ENCODE measurements around the gene MAPK6. TPM values are rescaled to one million over a fixed set of nuclear protein-coding genes. Genes with fewer than 3 reads are reported as not detected.

The MAPK6 gene
- polyA plus RNA-seq, 2 donors = 14.5 to 24.1 TPM

DNA sequence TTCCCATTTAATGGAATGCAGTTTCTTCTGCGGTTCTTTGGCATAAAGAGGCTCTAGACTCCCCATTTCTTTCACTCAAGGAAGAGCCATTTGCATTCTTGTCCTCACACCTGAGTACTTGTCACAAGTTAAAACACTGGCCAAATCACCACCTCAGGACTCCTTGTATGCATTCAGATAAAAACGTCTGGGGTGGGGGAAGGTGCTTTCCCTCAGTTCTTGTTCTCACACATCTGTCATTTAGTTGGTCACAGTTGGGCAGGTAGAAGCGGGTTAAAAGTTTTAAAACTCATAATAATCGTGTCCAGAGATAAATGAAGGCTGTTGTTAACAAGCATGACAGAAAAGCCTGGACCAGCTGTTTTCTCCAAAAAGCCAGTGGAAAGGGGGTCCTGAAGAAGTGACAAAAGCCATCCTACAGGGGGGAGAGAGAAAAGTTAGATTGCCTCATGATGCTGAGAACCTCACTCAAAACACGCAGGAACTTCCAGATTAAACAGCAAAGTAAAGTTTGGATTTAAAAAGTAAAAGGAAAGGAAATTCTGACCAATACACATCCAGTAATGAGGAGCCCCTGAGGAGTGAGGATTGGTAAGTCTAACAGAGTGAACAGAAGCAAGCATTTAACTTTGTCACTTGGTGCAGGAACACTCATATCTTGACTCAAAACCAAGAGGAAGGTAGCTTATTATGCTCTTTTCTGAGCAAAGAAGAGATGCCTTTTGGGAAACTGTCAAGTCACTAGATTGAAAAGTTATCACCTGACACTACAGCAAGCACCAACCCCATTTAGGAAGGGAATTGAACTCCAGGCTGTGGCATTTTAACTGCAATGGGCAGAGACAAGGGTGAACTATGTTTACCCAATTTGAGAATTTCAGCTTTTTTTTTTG, 90.8 kb downstream of the MAPK6 start:
- Histone ChIP-seq H3K27ac (ENCODE audit: low read depth in 2 of 2, low read length in 1 of 2) (no peak overlapping the region), H3K27me3 (ENCODE audit: control insufficient read depth in 1 of 2, insufficient read depth in 2 of 2, low read length in 2 of 2) (no peaks in the 10 kb centered on the region), H3K4me1 (ENCODE audit: control insufficient read depth in 2 of 2, insufficient read depth in 2 of 2, low read length in 1 of 2) (no peaks in the 10 kb centered on the region), H3K4me3 (ENCODE audit: low read depth in 1 of 2, low read length in 2 of 2) (no peak overlapping the region), H3K36me3 (ENCODE audit: control insufficient read depth in 2 of 2, insufficient read depth in 2 of 2, low read length in 1 of 2) (no peaks in the 10 kb centered on the region), H3K9me3 (ENCODE audit: control insufficient read depth in 2 of 2, insufficient read depth in 1 of 2, low read depth in 1 of 2, low read length in 1 of 2) (no peaks in the 10 kb centered on the region)
- 65 to 68% methylated on average over 5 of the region's 5 CpGs for WGBS, 2 donors

DNA sequence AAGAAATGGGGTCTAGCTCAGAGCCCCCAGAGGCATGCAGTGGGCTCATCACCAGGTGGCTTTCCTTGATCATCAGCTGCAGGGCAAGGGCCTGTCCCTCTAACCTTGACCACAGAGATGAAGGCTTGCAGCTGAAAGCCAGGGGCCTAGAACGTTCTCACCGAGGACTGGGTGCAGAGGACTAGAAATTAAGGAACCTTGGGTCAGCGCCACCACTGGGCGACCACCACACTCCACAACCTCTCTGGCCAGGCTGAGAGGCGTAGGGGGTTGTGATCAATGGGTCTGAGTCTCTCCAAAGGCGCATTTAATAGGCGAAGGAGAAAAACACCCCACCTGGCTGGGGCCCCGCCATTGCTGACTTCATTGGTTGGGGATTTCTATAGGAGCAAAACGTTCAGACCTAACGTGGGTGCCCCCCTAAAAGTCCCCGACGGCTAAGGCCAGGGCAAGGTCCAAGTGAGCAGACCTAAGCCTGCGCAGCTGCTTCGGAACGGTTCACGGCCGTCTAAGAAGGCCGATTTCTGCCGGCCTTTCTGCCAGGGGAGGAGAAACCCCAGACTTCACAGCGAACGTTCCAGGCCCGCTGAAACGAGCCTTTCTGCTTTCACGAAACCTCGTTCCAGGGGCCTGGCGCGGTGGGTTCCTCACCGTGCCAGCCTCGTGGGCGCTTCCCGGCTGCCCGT, 92.6 kb downstream of the MAPK6 start:
- Histone ChIP-seq H3K27me3 (ENCODE audit: control insufficient read depth in 1 of 2, insufficient read depth in 2 of 2, low read length in 2 of 2) (no peaks in the 10 kb centered on the region), H3K4me3 (ENCODE audit: low read depth in 1 of 2, low read length in 2 of 2) (peak overlapping the region; percentile 56 to 57), H3K36me3 (ENCODE audit: control insufficient read depth in 2 of 2, insufficient read depth in 2 of 2, low read length in 1 of 2) (no peaks in the 10 kb centered on the region), H3K27ac (ENCODE audit: low read depth in 2 of 2, low read length in 1 of 2) (peak overlapping the region in 1 of 2 donors; percentile 30), H3K9me3 (ENCODE audit: control insufficient read depth in 2 of 2, insufficient read depth in 1 of 2, low read depth in 1 of 2, low read length in 1 of 2) (no peaks in the 10 kb centered on the region), H3K4me1 (ENCODE audit: control insufficient read depth in 2 of 2, insufficient read depth in 2 of 2, low read length in 1 of 2) (no peaks in the 10 kb centered on the region)
- 43 to 49% methylated on average over 32 of the region's 32 CpGs for WGBS, 2 donors

DNA sequence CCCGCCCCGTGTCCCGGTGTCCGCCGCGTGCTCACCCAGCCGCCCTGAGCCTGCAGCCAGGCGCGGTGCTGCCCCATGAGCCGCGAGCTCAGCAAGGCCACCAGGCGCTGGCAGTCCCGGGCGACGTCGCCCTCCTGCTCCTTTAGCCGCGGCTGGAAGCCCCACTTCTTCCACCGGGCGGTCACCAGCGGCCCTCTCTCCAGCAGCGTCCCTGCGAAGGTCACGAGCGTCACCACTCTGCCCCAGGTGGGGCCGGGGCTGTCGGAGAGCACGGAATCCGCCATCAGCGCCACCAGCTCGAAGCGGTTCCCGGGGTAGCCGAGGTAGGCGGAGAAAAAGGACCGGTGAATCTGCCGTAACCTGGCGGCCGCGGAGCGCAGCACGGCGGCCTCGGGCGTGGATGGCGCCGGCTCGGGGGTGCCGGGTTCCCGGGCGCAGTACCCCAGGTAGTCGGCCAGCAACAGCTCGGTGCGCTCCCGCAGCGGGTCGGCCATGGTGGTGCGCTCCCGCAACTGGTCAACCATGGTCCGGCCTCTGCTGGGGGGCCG, 93.3 kb downstream of the MAPK6 start:
- Histone ChIP-seq H3K9me3 (ENCODE audit: control insufficient read depth in 2 of 2, insufficient read depth in 1 of 2, low read depth in 1 of 2, low read length in 1 of 2) (no peaks in the 10 kb centered on the region), H3K4me1 (ENCODE audit: control insufficient read depth in 2 of 2, insufficient read depth in 2 of 2, low read length in 1 of 2) (no peaks in the 10 kb centered on the region), H3K4me3 (ENCODE audit: low read depth in 1 of 2, low read length in 2 of 2) (peak overlapping the region; percentile 56 to 57), H3K27me3 (ENCODE audit: control insufficient read depth in 1 of 2, insufficient read depth in 2 of 2, low read length in 2 of 2) (no peaks in the 10 kb centered on the region), H3K27ac (ENCODE audit: low read depth in 2 of 2, low read length in 1 of 2) (peak overlapping the region in 1 of 2 donors; percentile 30), H3K36me3 (ENCODE audit: control insufficient read depth in 2 of 2, insufficient read depth in 2 of 2, low read length in 1 of 2) (no peaks in the 10 kb centered on the region)
- WGBS, 2 donors = 2 to 6% methylated on average over 46 to 61 of the region's 61 CpGs

DNA sequence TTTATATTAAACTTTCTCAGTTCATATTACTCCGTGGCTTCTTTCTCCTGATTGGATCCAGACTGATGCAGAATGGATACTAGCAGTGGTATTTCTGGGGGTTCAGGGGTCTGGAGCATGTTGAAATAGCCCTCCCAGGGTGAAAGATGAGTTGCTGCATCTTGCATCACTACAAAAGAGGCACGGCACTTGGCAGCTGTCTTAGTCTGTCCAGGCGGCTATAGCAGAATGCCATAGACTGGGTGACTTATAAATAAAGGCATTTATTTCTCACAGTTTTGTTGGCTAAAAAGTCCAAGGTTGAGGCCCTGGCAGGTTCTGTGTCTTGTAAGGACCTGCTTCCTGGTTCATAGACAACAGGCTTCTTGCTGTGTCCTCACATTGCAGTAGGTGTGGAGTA, 94.2 kb downstream of the MAPK6 start:
- no peaks in the 10 kb centered on the region for H3K36me3 ChIP-seq (ENCODE audit: control insufficient read depth in 2 of 2, insufficient read depth in 2 of 2, low read length in 1 of 2)
- WGBS, 2 donors = 92 to 94% methylated on average over 3 of the region's 3 CpGs
- no peak overlapping the region for H3K27ac ChIP-seq (ENCODE audit: low read depth in 2 of 2, low read length in 1 of 2)
- H3K4me3 ChIP-seq (ENCODE audit: low read depth in 1 of 2, low read length in 2 of 2) = no peak overlapping the region
- no peaks in the 10 kb centered on the region for H3K9me3 ChIP-seq (ENCODE audit: control insufficient read depth in 2 of 2, insufficient read depth in 1 of 2, low read depth in 1 of 2, low read length in 1 of 2)
- H3K27me3 ChIP-seq (ENCODE audit: control insufficient read depth in 1 of 2, insufficient read depth in 2 of 2, low read length in 2 of 2) = no peaks in the 10 kb centered on the region
- no peaks in the 10 kb centered on the region for H3K4me1 ChIP-seq (ENCODE audit: control insufficient read depth in 2 of 2, insufficient read depth in 2 of 2, low read length in 1 of 2)

DNA sequence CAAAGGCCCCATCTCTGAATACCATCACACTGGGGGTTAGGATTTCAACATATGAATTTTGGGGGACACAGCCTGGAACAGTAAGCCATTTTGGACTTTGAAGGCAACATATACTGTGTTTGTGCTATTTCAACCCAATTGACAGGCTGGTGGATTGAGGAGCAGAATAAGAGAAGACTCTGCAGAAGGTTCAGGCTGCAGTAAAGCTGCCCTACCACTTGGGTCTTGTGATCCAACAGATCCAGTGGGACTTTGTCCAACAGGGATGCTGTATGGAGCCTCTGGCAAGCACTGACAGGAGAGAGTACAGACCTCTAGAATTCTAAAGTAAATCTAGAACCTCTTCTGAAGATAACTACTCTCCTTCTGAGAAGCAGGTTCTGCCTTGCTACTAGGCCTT, 94.7 kb downstream of the MAPK6 start:
- no peak overlapping the region for H3K27ac ChIP-seq (ENCODE audit: low read depth in 2 of 2, low read length in 1 of 2)
- H3K9me3 ChIP-seq (ENCODE audit: control insufficient read depth in 2 of 2, insufficient read depth in 1 of 2, low read depth in 1 of 2, low read length in 1 of 2) = no peaks in the 10 kb centered on the region
- H3K27me3 ChIP-seq (ENCODE audit: control insufficient read depth in 1 of 2, insufficient read depth in 2 of 2, low read length in 2 of 2) = no peaks in the 10 kb centered on the region
- H3K36me3 ChIP-seq (ENCODE audit: control insufficient read depth in 2 of 2, insufficient read depth in 2 of 2, low read length in 1 of 2) = no peaks in the 10 kb centered on the region
- no peaks in the 10 kb centered on the region for H3K4me1 ChIP-seq (ENCODE audit: control insufficient read depth in 2 of 2, insufficient read depth in 2 of 2, low read length in 1 of 2)
- no peak overlapping the region for H3K4me3 ChIP-seq (ENCODE audit: low read depth in 1 of 2, low read length in 2 of 2)

DNA sequence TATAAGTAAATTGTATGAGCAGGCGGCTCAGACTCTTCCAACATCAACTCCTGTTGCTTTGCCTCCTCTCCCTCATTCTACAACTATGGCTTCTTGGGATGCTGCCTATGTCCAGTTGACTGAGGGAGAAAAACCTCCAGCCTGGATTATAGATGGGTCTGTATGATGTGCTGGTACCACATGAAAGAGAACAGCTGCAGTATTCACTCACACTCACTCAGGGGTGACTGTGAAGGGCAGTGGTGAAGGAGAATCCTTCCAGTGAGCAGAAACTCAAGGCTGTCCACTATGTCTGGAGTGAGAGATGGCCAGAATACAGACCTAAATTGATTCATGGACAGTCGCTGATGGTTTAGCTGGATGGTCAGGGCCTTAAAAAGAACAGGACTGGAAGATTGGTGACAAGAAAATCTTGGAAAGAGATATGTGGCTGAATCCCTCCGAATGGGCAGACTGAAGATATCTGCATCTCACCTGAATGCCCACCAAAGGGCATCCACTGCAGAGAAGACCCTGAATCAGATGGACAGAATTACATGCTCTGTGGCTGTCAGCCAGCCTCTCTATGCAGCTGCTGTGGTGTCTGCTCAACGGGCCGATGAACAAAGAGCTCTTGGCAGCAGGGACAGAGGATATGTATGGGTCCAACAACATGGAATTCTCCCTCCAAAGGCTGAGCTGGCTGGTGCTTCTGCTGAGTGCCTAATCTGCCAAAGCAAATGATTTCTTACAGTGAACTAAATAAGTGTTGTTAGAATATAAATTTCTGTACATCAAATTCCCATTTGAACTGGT, 95.4 kb downstream of the MAPK6 start:
- H3K36me3 ChIP-seq (ENCODE audit: control insufficient read depth in 2 of 2, insufficient read depth in 2 of 2, low read length in 1 of 2) = no peaks in the 10 kb centered on the region
- no peaks in the 10 kb centered on the region for H3K4me1 ChIP-seq (ENCODE audit: control insufficient read depth in 2 of 2, insufficient read depth in 2 of 2, low read length in 1 of 2)
- 68 to 73% methylated on average over 5 of the region's 5 CpGs for WGBS, 2 donors

DNA sequence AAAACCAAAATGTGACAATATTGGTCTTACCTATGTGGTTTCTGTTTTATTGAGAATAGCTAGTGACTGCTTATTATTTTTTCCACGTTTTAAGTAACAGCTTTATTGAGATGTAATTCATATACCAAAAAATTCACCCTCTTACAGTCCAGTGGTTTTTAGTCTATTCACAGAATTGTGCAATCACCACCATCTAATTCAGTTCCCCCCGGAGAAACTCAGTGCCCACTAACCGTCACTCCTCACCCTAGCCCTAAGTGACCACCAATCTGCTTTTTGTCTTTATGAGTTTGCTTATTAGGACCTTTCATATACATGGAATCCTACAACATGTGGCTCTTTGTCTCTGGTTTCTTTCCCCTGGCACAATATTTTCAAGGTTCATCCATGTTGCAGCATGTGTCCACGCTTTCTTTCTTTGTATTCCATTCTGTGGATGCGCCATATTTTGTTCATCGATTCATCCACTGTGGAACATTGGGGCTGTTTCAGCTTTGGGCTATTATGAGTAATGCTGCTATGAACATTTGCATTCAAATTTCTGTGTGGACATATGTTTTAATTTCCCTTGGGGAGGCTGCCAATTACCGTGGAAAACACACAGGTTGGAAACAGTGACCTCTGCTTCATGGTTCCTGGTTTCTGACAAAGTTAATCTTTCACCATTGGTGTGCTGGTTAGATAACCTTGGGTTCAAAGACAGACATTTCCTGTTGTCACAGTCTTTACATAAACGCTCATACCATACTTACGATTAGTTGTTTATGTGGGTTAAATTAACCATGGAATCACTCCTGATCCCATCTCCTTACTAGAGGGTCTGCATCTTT, 96.8 kb downstream of the MAPK6 start:
- Histone ChIP-seq H3K36me3 (ENCODE audit: control insufficient read depth in 2 of 2, insufficient read depth in 2 of 2, low read length in 1 of 2) (no peaks in the 10 kb centered on the region), H3K4me1 (ENCODE audit: control insufficient read depth in 2 of 2, insufficient read depth in 2 of 2, low read length in 1 of 2) (no peaks in the 10 kb centered on the region), H3K27ac (ENCODE audit: low read depth in 2 of 2, low read length in 1 of 2) (no peak overlapping the region), H3K27me3 (ENCODE audit: control insufficient read depth in 1 of 2, insufficient read depth in 2 of 2, low read length in 2 of 2) (no peaks in the 10 kb centered on the region), H3K4me3 (ENCODE audit: low read depth in 1 of 2, low read length in 2 of 2) (no peak overlapping the region), H3K9me3 (ENCODE audit: control insufficient read depth in 2 of 2, insufficient read depth in 1 of 2, low read depth in 1 of 2, low read length in 1 of 2) (no peaks in the 10 kb centered on the region)
- WGBS, 2 donors = 64 to 65% methylated on average over 9 of the region's 9 CpGs

More for the DNA sequence above, 95.4 kb downstream of the MAPK6 start:
- Histone ChIP-seq H3K27ac (ENCODE audit: low read depth in 2 of 2, low read length in 1 of 2) (no peak overlapping the region), H3K4me3 (ENCODE audit: low read depth in 1 of 2, low read length in 2 of 2) (no peak overlapping the region), H3K9me3 (ENCODE audit: control insufficient read depth in 2 of 2, insufficient read depth in 1 of 2, low read depth in 1 of 2, low read length in 1 of 2) (no peaks in the 10 kb centered on the region), H3K27me3 (ENCODE audit: control insufficient read depth in 1 of 2, insufficient read depth in 2 of 2, low read length in 2 of 2) (no peaks in the 10 kb centered on the region)
